Peyer's patch (tissue), 4 donors: ENCODE data around the gene NCAPG2. TPM values are rescaled to one million over a fixed set of nuclear protein-coding genes. Genes with fewer than 3 reads are reported as not detected.
"Not testable (repeated sequence)": the region's sequence is repeated elsewhere in the genome, so short reads cannot be mapped to it uniquely, and the experiment has no call there.

Experiments
- DNase-seq, 3 donors: peaks; one replicate each; pipeline ENCODE4 v3.0.0-alpha.2; 2017 to 2019
- H3K27ac ChIP-seq, 4 donors: fragments of 200-600 bp; sonication (generic); one replicate each; pipeline ENCODE4 v1.5.1; 2016 to 2019
- H3K27me3 ChIP-seq, 2 donors: fragments of 200-600 bp; sonication (generic); one replicate each; pipeline ENCODE4 v1.5.1; 2019
- H3K36me3 ChIP-seq, 3 donors: fragments of 200-600 bp; sonication (generic); one replicate each; pipeline ENCODE4 v1.5.1; 2016 to 2019
- H3K4me1 ChIP-seq, 4 donors: fragments of 200-600 bp; sonication (generic); one replicate each; pipeline ENCODE4 v1.5.1; 2016 to 2019
- H3K4me3 ChIP-seq, 4 donors: fragments of 200-600 bp; sonication (generic); 1 replicate in 3 of 4; 2 replicates in 1 of 4; pipeline ENCODE4 v1.5.1; 2016 to 2019; ENCODE audit warnings: mild to moderate bottlenecking in 1 of 4
- H3K9me3 ChIP-seq, 4 donors: fragments of 200-600 bp; sonication (generic); one replicate each; pipeline ENCODE4 v1.5.1; 2016 to 2019; ENCODE audit warnings: mild to moderate bottlenecking in 1 of 4
- POLR2A ChIP-seq, 2 donors: fragments of 450-650 bp; IDR thresholded peaks; one replicate each; pipeline ENCODE4 v1.5.1; 2017; ENCODE audit warnings: antibody characterized with exemption in 2 of 2, mild to moderate bottlenecking in 2 of 2, moderate library complexity in 2 of 2
- total RNA-seq, 4 donors: library from RNA; depleted of rRNA; stranded (reverse); fragments of >200 nt; gene quantifications; one replicate each; pipeline ENCODE4 v1.1.0, GENCODE V29; 2016
- TF ChIP-seq, protein P1 (sequence below), 6 experiments: fragments of 450-650 bp in 4 of 6; fragments of 200-600 bp in 2 of 6; sonication (generic) in 1 of 6; IDR thresholded peaks; one replicate each; pipeline ENCODE4 v1.5.1; 2017 to 2019; ENCODE audit warnings: antibody characterized with exemption in 6 of 6, mild to moderate bottlenecking in 3 of 6, moderate library complexity in 1 of 6

The NCAPG2 gene
- total RNA-seq, 4 donors from 2014 or later, result 3.9 to 14.0 (median 5.8) TPM

GRCh38 chr7:158698657-158699195, 5.9 kb downstream of the NCAPG2 start:
- no peak overlapping the region for H3K27ac ChIP-seq
- H3K27me3 ChIP-seq, result no peaks in the 10 kb centered on the region
- H3K4me3 ChIP-seq, result no peak overlapping the region
- DNase-seq, result no peak
- H3K36me3 ChIP-seq, result no peaks in the 10 kb centered on the region
- peaks cover 0 to 4% (median 0%) of the 10 kb centered on the region in 4 donors for H3K4me1 ChIP-seq
- H3K9me3 ChIP-seq, result no peaks in the 10 kb centered on the region
- TF ChIP-seq, protein P1, sequence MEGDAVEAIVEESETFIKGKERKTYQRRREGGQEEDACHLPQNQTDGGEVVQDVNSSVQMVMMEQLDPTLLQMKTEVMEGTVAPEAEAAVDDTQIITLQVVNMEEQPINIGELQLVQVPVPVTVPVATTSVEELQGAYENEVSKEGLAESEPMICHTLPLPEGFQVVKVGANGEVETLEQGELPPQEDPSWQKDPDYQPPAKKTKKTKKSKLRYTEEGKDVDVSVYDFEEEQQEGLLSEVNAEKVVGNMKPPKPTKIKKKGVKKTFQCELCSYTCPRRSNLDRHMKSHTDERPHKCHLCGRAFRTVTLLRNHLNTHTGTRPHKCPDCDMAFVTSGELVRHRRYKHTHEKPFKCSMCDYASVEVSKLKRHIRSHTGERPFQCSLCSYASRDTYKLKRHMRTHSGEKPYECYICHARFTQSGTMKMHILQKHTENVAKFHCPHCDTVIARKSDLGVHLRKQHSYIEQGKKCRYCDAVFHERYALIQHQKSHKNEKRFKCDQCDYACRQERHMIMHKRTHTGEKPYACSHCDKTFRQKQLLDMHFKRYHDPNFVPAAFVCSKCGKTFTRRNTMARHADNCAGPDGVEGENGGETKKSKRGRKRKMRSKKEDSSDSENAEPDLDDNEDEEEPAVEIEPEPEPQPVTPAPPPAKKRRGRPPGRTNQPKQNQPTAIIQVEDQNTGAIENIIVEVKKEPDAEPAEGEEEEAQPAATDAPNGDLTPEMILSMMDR (IDR thresholded peaks at IDR 0.05), result no peak
- no peak for TF ChIP-seq POLR2A (IDR thresholded peaks at IDR 0.05)

- H3K4me1 ChIP-seq, H3K4me3 ChIP-seq, H3K9me3 ChIP-seq, H3K36me3 ChIP-seq, H3K27ac ChIP-seq, DNase-seq, H3K27me3 ChIP-seq: not testable (repeated sequence)
Observed at GRCh38 chr7:158697597-158697996, 7.0 kb downstream of the NCAPG2 start.

DNA sequence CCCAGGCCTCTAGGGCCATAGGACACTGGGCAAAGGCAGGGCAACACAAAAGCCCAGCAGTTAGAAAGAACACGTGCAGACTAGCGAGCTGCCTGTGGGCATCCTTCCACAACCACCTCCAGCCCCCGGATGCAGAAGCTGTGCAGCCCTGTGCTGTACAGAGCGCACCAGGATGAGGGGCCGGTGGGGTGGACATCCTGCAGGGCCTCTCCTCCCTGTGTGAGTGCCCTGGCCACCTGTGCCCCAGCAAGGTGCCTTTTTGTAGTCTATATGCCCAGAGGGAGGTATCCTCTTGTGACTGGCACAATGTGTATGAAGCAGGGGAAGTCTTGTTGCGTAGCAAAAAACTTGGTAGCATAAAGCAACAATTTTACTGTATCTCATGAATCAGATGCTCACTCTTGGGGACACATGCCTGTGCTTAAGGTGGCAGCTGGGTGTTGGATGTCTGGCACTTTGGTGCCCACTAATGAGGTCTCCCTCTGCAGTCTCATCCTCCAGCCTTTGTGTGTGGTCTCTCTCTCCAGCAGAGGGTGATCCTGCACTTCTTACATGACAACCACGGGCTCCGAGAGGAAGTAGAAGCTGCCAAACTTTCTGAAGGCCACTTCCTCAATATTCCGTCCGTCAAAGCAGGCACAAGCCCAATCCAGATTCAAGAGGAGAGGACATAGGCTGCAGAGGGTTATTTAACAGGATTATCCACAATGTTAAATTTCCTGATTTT, 8.7 kb downstream of the NCAPG2 start:
- H3K36me3 ChIP-seq, result no peaks in the 10 kb centered on the region
- H3K27ac ChIP-seq, result no peak overlapping the region
- no peak overlapping the region for H3K4me3 ChIP-seq
- no peaks in the 10 kb centered on the region for H3K9me3 ChIP-seq
- no peaks in the 10 kb centered on the region for H3K27me3 ChIP-seq
- DNase-seq, result peak in 2 of 3 donors; percentile 45 to 81
- H3K4me1 ChIP-seq, result no peaks in the 10 kb centered on the region
- TF ChIP-seq POLR2A (IDR thresholded peaks at IDR 0.05), result no peak
- TF ChIP-seq, protein P1 (IDR thresholded peaks at IDR 0.05), result peak; percentile 13 to 75 (median 66)

- peaks cover 0 to 4% (median 0%) of the 10 kb centered on the region in 3 donors for H3K36me3 ChIP-seq
- H3K4me3 ChIP-seq, result no peak overlapping the region
- no peaks in the 10 kb centered on the region for H3K9me3 ChIP-seq
- no peak overlapping the region for H3K27ac ChIP-seq
- no peak for TF ChIP-seq POLR2A (IDR thresholded peaks at IDR 0.05)
- TF ChIP-seq, protein P1 (IDR thresholded peaks at IDR 0.05), result no peak
- no peaks in the 10 kb centered on the region for H3K4me1 ChIP-seq
- DNase-seq, result no peak
- H3K27me3 ChIP-seq, result no peaks in the 10 kb centered on the region
Observed at GRCh38 chr7:158695056-158695455, 9.5 kb downstream of the NCAPG2 start.

GRCh38 chr7:158694650-158695049, 10.0 kb downstream of the NCAPG2 start:
- no peak for TF ChIP-seq POLR2A (IDR thresholded peaks at IDR 0.05)
- TF ChIP-seq, protein P1 (IDR thresholded peaks at IDR 0.05), result no peak
- Histone ChIP-seq H3K36me3 (peaks cover 0 to 6% (median 0%) of the 10 kb centered on the region in 3 donors), H3K9me3 (no peaks in the 10 kb centered on the region), H3K4me3 (no peak overlapping the region), H3K27me3 (no peaks in the 10 kb centered on the region), H3K27ac (no peak overlapping the region), H3K4me1 (no peaks in the 10 kb centered on the region)
- DNase-seq, result no peak

GRCh38 chr7:158689488-158689887, 15.1 kb downstream of the NCAPG2 start:
- Histone ChIP-seq H3K4me3 (no peak overlapping the region), H3K27me3 (no peaks in the 10 kb centered on the region), H3K36me3 (peaks cover 0 to 15% (median 0%) of the 10 kb centered on the region in 3 donors), H3K4me1 (no peaks in the 10 kb centered on the region), H3K9me3 (no peaks in the 10 kb centered on the region), H3K27ac (no peak overlapping the region)
- TF ChIP-seq, protein P1 (IDR thresholded peaks at IDR 0.05), result no peak
- TF ChIP-seq POLR2A (IDR thresholded peaks at IDR 0.05), result no peak
- no peak for DNase-seq
